K562 (cell line): ENCODE results near the gene SLC22A1. TPM values are rescaled to one million over a fixed set of nuclear protein-coding genes. Genes with fewer than 3 reads are reported as not detected.

Source experiments
- ATAC-seq: fragments of 200-7000 bp; cut with Tn5 transposase; 3 replicates; pipeline ENCODE4 v1.9.1; 2020; ENCODE audit warnings: moderate library complexity
- BruUV-seq: library from RNA; stranded (reverse); fragments of 400-500 nt; replicated peaks from 2 replicates; lab custom pipeline; 2021; lab: Mats Ljungman, UMichigan
- CTCF ChIA-PET: fragments of 300-600 bp; formaldehyde crosslinking; extraction: SDS; loops from one replicate; lab custom pipeline; 2021; ENCODE audit warnings: low intra/inter-chr PET ratio; lab: Yijun Ruan, JAX
- POLR2A ChIA-PET: fragments of 300-600, 350-650 bp; sonication (Branson Sonifier 250); formaldehyde crosslinking; extraction: SDS; loops from one replicate; lab custom pipeline; 2021; ENCODE audit warnings: antibody characterized with exemption, inconsistent platforms; lab: Yijun Ruan, JAX
- DNase-seq, 4 experiments: peaks; one replicate each; pipeline versions ENCODE4 v3.0.0 to v3.0.0-alpha.2; 2011 to 2018; ENCODE audit warnings: low spot score in 3 of 4, mixed read lengths in 3 of 4; ENCODE audit errors: extremely low read depth in 1 of 4
- FAIRE-seq: peaks from 2 replicates; lab custom pipeline; 2011; peaks lifted over from hg19 to GRCh38; lab: Jason Lieb, UNC
- H2AFZ ChIP-seq: 2 replicates; pipeline ENCODE4 v1.6.0; 2011; ENCODE audit warnings: low read depth, low read length, control low read depth, inconsistent platforms
- H3K27ac ChIP-seq: fragments of 200-600 bp; 3 replicates; pipeline ENCODE4 v1.8.0; 2011; ENCODE audit warnings: low read depth, mild to moderate bottlenecking, control low read depth, inconsistent platforms, low read length, moderate library complexity, mixed read lengths; ENCODE audit errors: extremely low read depth
- H3K27me3 ChIP-seq, 2 experiments: fragments of 300-600 bp in 1 of 2; 2 replicates in 1 of 2; 3 replicates in 1 of 2; pipeline versions ENCODE4 v1.6.0 to v1.8.0; 2011; ENCODE audit warnings: inconsistent platforms in 2 of 2, low read length in 2 of 2, mild to moderate bottlenecking in 1 of 2, mixed read lengths in 1 of 2, moderate library complexity in 1 of 2; ENCODE audit not compliant: control insufficient read depth in 2 of 2, insufficient read depth in 2 of 2
- H3K36me3 ChIP-seq: fragments of 300-600 bp; 3 replicates; pipeline ENCODE4 v1.8.0; 2011; ENCODE audit warnings: mild to moderate bottlenecking, low read length, inconsistent platforms; ENCODE audit not compliant: control insufficient read depth, insufficient read depth
- H3K4me1 ChIP-seq, 2 experiments: fragments of 200-600 bp in 1 of 2; replicated peaks in 1 of 2; 2 replicates in 1 of 2; 3 replicates in 1 of 2; pipeline versions ENCODE4 v1.5.1 to v1.8.0; 2011; ENCODE audit warnings: inconsistent platforms in 2 of 2, low read length in 2 of 2, mild to moderate bottlenecking in 1 of 2, mixed read lengths in 1 of 2, moderate library complexity in 1 of 2; ENCODE audit not compliant: control insufficient read depth in 2 of 2, insufficient read depth in 2 of 2
- H3K4me2 ChIP-seq: 2 replicates; pipeline ENCODE4 v1.6.1; 2011; ENCODE audit warnings: low read length, control low read depth, inconsistent platforms, mixed read lengths; ENCODE audit not compliant: insufficient read depth
- H3K4me3 ChIP-seq: fragments of 200-600 bp; sonication (generic), shearing (Covaris generic); 2 replicates; pipeline ENCODE4 v1.5.1; 2016; ENCODE audit warnings: control low read depth, inconsistent platforms
- H3K79me2 ChIP-seq: fragments of 200-600 bp; 3 replicates; pipeline ENCODE4 v1.8.0; 2011; ENCODE audit warnings: low read length, inconsistent platforms; ENCODE audit not compliant: control insufficient read depth, insufficient read depth
- H3K9ac ChIP-seq, 2 experiments: 2 replicates each; pipeline versions ENCODE4 v1.6.0 to v1.6.1; 2011; ENCODE audit warnings: low read depth in 2 of 2, low read length in 2 of 2, control low read depth in 1 of 2, inconsistent platforms in 1 of 2, mild to moderate bottlenecking in 1 of 2, mixed read lengths in 1 of 2; ENCODE audit not compliant: insufficient read depth in 1 of 2
- H3K9me1 ChIP-seq: one replicate; pipeline ENCODE4 v1.6.0; 2011; ENCODE audit warnings: inconsistent platforms, mild to moderate bottlenecking, low read length, moderate library complexity; ENCODE audit not compliant: control insufficient read depth, insufficient read depth
- H3K9me3 ChIP-seq: replicated peaks from 2 replicates; pipeline ENCODE4 v1.5.1; 2011; ENCODE audit warnings: low read depth, low read length, inconsistent platforms; ENCODE audit not compliant: control insufficient read depth, insufficient read depth
- H4K20me1 ChIP-seq: replicated peaks from 2 replicates; pipeline ENCODE4 v1.6.1; 2011; ENCODE audit warnings: low read length, inconsistent platforms, mixed read lengths; ENCODE audit not compliant: control insufficient read depth, insufficient read depth
- BDP1 ChIP-seq: IDR thresholded peaks from 3 replicates; pipeline ENCODE4 v1.6.1; 2011; ENCODE audit not compliant: insufficient read length, insufficient read depth
- CBX3 ChIP-seq, 2 experiments: IDR thresholded peaks; 1 replicate in 1 of 2; 2 replicates in 1 of 2; pipeline ENCODE4 v1.6.1; 2012; ENCODE audit warnings: inconsistent platforms in 2 of 2, low read length in 2 of 2, borderline replicate concordance in 1 of 2, control low read depth in 1 of 2
- CTCF ChIP-seq, 3 experiments: IDR thresholded peaks in 2 of 3; conservative IDR thresholded peaks in 1 of 3; 2 replicates each; pipeline ENCODE4 v1.5.1; 2011 to 2012; ENCODE audit warnings: low read length in 3 of 3, mild to moderate bottlenecking in 3 of 3, control low read depth in 2 of 3, improper control_type of control experiment in 1 of 3, inconsistent platforms in 1 of 3, low read depth in 1 of 3, mixed read lengths in 1 of 3, moderate library complexity in 1 of 3; ENCODE audit not compliant: insufficient read depth in 2 of 3
- FOXO4 ChIP-seq: fragments of 450-650 bp; formaldehyde crosslinking; IDR thresholded peaks from 2 replicates; pipeline ENCODE4 v1.4.0; 2020; ENCODE audit warnings: mild to moderate bottlenecking, moderate library complexity
- L3MBTL2 ChIP-seq: fragments of 450-650 bp; IDR thresholded peaks from 2 replicates; pipeline ENCODE4 v1.6.1; 2016; ENCODE audit warnings: mild to moderate bottlenecking, moderate library complexity
- MXD1 ChIP-seq: fragments of 250-450 bp; sonication (Bioruptor Pico); IDR thresholded peaks from 2 replicates; pipeline ENCODE4 v1.8.0; 2021; ENCODE audit warnings: borderline replicate concordance, mild to moderate bottlenecking, moderate library complexity; ENCODE audit not compliant: poor library complexity, severe bottlenecking
- NFIC ChIP-seq: fragments of 450-650 bp; IDR thresholded peaks from 2 replicates; pipeline ENCODE4 v1.6.1; 2017; ENCODE audit warnings: mild to moderate bottlenecking, inconsistent platforms
- RBM14 ChIP-seq: fragments of 200-400 bp; formaldehyde crosslinking; IDR thresholded peaks from 2 replicates; pipeline ENCODE4 v1.6.1; 2018; ENCODE audit warnings: low read depth, mild to moderate bottlenecking, low read length, moderate library complexity, borderline replicate concordance; ENCODE audit not compliant: insufficient read depth
- RCOR1 ChIP-seq, 2 experiments: IDR thresholded peaks; 2 replicates each; pipeline ENCODE4 v1.6.1; 2012; ENCODE audit warnings: low read depth in 2 of 2, low read length in 2 of 2, borderline replicate concordance in 1 of 2, improper control_type of control experiment in 1 of 2
- SNRNP70 ChIP-seq: fragments of 200-400 bp; formaldehyde crosslinking; optimal IDR thresholded peaks from 2 replicates; pipeline ENCODE3; 2017; ENCODE audit warnings: low read depth, low read length
- ZNF212 ChIP-seq: fragments of 450-650 bp; formaldehyde crosslinking; IDR thresholded peaks from 2 replicates; pipeline ENCODE4 v1.4.0; 2020; ENCODE audit warnings: mild to moderate bottlenecking
- ZNF23 ChIP-seq: fragments of 250-450 bp; sonication (Bioruptor Pico); IDR thresholded peaks from 2 replicates; pipeline ENCODE4 v1.4.0; 2020; ENCODE audit warnings: mild to moderate bottlenecking
- WGBS: fragments of 100-300 bp; shearing (Covaris generic); methylation state at CpG from one replicate; pipeline ENCODE4 v1.1.6; 2016; ENCODE audit warnings: low coverage, mixed read lengths; ENCODE audit not compliant: insufficient coverage; ENCODE audit errors: missing lambda C conversion rate; 5-methylcytosine and 5-hydroxymethylcytosine counted together
- in situ Hi-C: fragments of 300-500 bp; cut with MboI; formaldehyde crosslinking; loops from 4 replicates; pipeline ENCODE4 v1.15.0; 2018; ENCODE audit warnings: inconsistent platforms, mixed read lengths
- intact Hi-C: fragments of 100-400 bp; cut with micrococcal nuclease; formaldehyde crosslinking; loops from 2 replicates; pipeline ENCODE4 v1.14.2; 2022
- polyA plus RNA-seq, 8 experiments: library from polyadenylated mRNA; depleted of rRNA in 4 of 8; stranded (reverse) in 5 of 8; unstranded in 3 of 8; fragments of >200 nt; fragmentation: Nextera tagmentation in 2 of 8; fragmentation: Illumina TruSeq in 1 of 8; extraction: Ambion mirVana in 2 of 8; extraction: Trizol in 1 of 8; gene quantifications; 2 replicates each; pipeline versions ENCODE4 v1.2.1 to v1.2.3, GENCODE V29; 2011 to 2014; ENCODE audit warnings: inconsistent platforms in 1 of 8, missing spikeins in 1 of 8
- total RNA-seq, 7 experiments: library from RNA; depleted of rRNA in 6 of 7; stranded (reverse); fragments of >200 nt in 6 of 7; fragmentation: Illumina TruSeq in 2 of 7; extraction: Trizol in 2 of 7; gene quantifications; 2 replicates each; pipeline versions ENCODE4 v1.2.1 to v1.2.3, GENCODE V29; 2011 to 2021; ENCODE audit warnings: low replicate concordance in 1 of 7

Gene SLC22A1
- total and polyA plus RNA-seq, 9 of the 15 experiments (the other 6 are each of a cell fraction or from before 2014, with no cell fraction given), result 0.11 to 0.60 (median 0.26) TPM; not detected in 4

- ChIA-PET POLR2A (interaction anchor here (0.6 to 1.7 kb wide), 9 partner anchors 8 to 365 kb away, joined by 3 to 8 read pairs (median 3); no protein-coding TSS in a partner anchor), CTCF (interaction anchor here (0.8 to 0.9 kb wide), 2 partner anchors 367 to 580 kb away, joined by 3 read pairs; no protein-coding TSS in a partner anchor)
- no TSS peak for BruUV-seq
- no peak overlapping the region for H3K4me2 ChIP-seq
- H4K20me1 ChIP-seq, result peaks cover 4% of the 10 kb centered on the region; the same call in 1 of the 2 replicates
- H3K4me3 ChIP-seq, result no peak overlapping the region
- no peak overlapping the region for H3K9ac ChIP-seq
- in situ Hi-C loops (no loop called here), intact Hi-C loops (loop anchor here (1.0 to 5.0 kb wide), 2 partner anchors 15 to 369 kb away; no protein-coding TSS in a partner anchor)
- no peak overlapping the region for H3K27ac ChIP-seq
- no peaks in the 10 kb centered on the region for H3K27me3 ChIP-seq
- peaks cover 94% of the 10 kb centered on the region for H3K36me3 ChIP-seq
- peak; percentile 70 for ATAC-seq
- H3K9me1 ChIP-seq, result no peaks in the 10 kb centered on the region
- 86% methylated on average over 13 of the region's 13 CpGs for WGBS
- no peaks in the 10 kb centered on the region for H3K9me3 ChIP-seq
- no peaks in the 10 kb centered on the region for H3K79me2 ChIP-seq
- no peaks in the 10 kb centered on the region for H3K4me1 ChIP-seq
- DNase-seq, result peak; percentile 43 to 52 (median 46)
- peak; percentile 86 for FAIRE-seq
- H2AFZ ChIP-seq, result no peak overlapping the region
- TF ChIP-seq BDP1 (no peak), CBX3 (IDR thresholded peaks at IDR 0.05; ENCODE audit: borderline replicate concordance in 1 of 2, low read length in 2 of 2) (no peak), L3MBTL2 (no peak), ZNF23 (CRISPR knock-in tag) (no peak), ZNF212 (CRISPR knock-in tag) (no peak), RCOR1 (IDR thresholded peaks at IDR 0.05; ENCODE audit: borderline replicate concordance in 1 of 2, low read depth in 2 of 2, low read length in 2 of 2) (0 out of 4 replicates have a peak, but pooled peaks of 1 of the 2 experiments have one; percentile 13), CTCF (IDR thresholded peaks at IDR 0.05 in 2 of 3, conservative IDR thresholded peaks at IDR 0.05 in 1 of 3; ENCODE audit: insufficient read depth in 2 of 3, low read depth in 1 of 3, low read length in 3 of 3) (peak; percentile 54 to 75 (median 71)), NFIC (no peak), SNRNP70 (no peak), RBM14 (no peak), MXD1 (no peak), FOXO4 (CRISPR knock-in tag) (no peak)
Observed at GRCh38 chr6:160088069-160088783, 33.4 kb upstream of the SLC22A1 start.
